Glutamatergic neuron (in vitro differentiated cells): ENCODE measurements around the gene CDH4. TPM values are rescaled to one million over a fixed set of nuclear protein-coding genes. Genes with fewer than 3 reads are reported as not detected.

Source experiments
- DNase-seq: peaks from one replicate; pipeline ENCODE4 v3.0.0; 2022
- H3K27ac Mint-ChIP-seq: one replicate; pipeline ENCODE4 v1.8.0; 2020; ENCODE audit warnings: mild to moderate bottlenecking, mixed read lengths, inconsistent platforms; ENCODE audit not compliant: unreplicated experiment
- H3K27me3 Mint-ChIP-seq: one replicate; pipeline ENCODE4 v1.8.0; 2020; ENCODE audit warnings: mild to moderate bottlenecking, moderate library complexity, mixed read lengths, inconsistent platforms; ENCODE audit not compliant: unreplicated experiment
- H3K36me3 Mint-ChIP-seq: one replicate; pipeline ENCODE4 v1.8.0; 2020; ENCODE audit warnings: mild to moderate bottlenecking, mixed read lengths, inconsistent platforms; ENCODE audit not compliant: unreplicated experiment
- H3K4me1 Mint-ChIP-seq: one replicate; pipeline ENCODE4 v1.8.0; 2020; ENCODE audit warnings: mild to moderate bottlenecking, low read depth, mixed read lengths, inconsistent platforms; ENCODE audit not compliant: unreplicated experiment
- H3K4me3 Mint-ChIP-seq: one replicate; pipeline ENCODE4 v1.8.0; 2020; ENCODE audit warnings: mild to moderate bottlenecking, mixed read lengths, inconsistent platforms; ENCODE audit not compliant: unreplicated experiment
- H3K9me3 Mint-ChIP-seq: one replicate; pipeline ENCODE4 v1.8.0; 2020; ENCODE audit warnings: mild to moderate bottlenecking, moderate library complexity, mixed read lengths, inconsistent platforms; ENCODE audit not compliant: unreplicated experiment
- total RNA-seq: library from RNA; stranded (reverse); fragmentation: NEBNext Ultra II Directional; extraction: Animal tissue kit (Norgen Biotek cat#: 25700); gene quantifications from one replicate; pipeline ENCODE4 v1.2.1, GENCODE V29; 2021; ENCODE audit not compliant: unreplicated experiment
- TF ChIP-seq, protein P1 (sequence below): fragments of 200-600 bp; sonication (generic); IDR thresholded peaks from one replicate; pipeline ENCODE4 v1.5.0; 2021; ENCODE audit not compliant: partially characterized antibody, unreplicated experiment

CDH4 gene
- total RNA-seq, 1 donor from 2014 or later = 1.2 TPM

GRCh38 chr20:61562897-61563504 is 310.9 kb downstream of the CDH4 start:
- peaks cover 8% of the 10 kb centered on the region for H3K36me3 Mint-ChIP-seq
- H3K27ac Mint-ChIP-seq = no peak overlapping the region
- H3K4me3 Mint-ChIP-seq = no peak overlapping the region
- peaks cover 3% of the 10 kb centered on the region for H3K27me3 Mint-ChIP-seq
- peaks cover 5% of the 10 kb centered on the region for H3K4me1 Mint-ChIP-seq
- H3K9me3 Mint-ChIP-seq = no peaks in the 10 kb centered on the region
- no peak for DNase-seq
- TF ChIP-seq, protein P1, sequence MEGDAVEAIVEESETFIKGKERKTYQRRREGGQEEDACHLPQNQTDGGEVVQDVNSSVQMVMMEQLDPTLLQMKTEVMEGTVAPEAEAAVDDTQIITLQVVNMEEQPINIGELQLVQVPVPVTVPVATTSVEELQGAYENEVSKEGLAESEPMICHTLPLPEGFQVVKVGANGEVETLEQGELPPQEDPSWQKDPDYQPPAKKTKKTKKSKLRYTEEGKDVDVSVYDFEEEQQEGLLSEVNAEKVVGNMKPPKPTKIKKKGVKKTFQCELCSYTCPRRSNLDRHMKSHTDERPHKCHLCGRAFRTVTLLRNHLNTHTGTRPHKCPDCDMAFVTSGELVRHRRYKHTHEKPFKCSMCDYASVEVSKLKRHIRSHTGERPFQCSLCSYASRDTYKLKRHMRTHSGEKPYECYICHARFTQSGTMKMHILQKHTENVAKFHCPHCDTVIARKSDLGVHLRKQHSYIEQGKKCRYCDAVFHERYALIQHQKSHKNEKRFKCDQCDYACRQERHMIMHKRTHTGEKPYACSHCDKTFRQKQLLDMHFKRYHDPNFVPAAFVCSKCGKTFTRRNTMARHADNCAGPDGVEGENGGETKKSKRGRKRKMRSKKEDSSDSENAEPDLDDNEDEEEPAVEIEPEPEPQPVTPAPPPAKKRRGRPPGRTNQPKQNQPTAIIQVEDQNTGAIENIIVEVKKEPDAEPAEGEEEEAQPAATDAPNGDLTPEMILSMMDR = no peak

DNA sequence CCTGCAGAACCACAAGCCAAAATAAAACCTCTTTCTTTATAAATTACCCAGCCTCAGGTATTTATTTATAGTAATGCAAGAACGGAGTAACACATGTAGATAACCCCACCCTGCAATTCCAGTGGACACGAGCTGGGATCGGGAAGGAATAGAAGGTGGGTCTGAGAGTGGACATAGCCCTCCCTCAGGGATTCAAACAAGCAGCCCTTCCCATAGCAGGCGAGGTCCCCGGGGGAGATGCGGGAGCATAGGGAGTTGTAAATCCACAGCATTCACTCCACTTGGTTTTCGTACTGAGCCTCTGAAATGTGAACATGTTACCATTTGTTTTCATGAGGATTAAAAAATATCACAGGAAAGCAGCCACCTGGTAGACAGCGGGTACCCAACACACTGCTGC is 312.6 kb downstream of the CDH4 start:
- TF ChIP-seq, protein P1 = no peak
- Mint-ChIP-seq H3K27ac (no peak overlapping the region), H3K9me3 (peaks cover 2% of the 10 kb centered on the region)

GRCh38 chr20:61565791-61566190 is 313.7 kb downstream of the CDH4 start:
- H3K27ac Mint-ChIP-seq = no peak overlapping the region

More for the DNA sequence above, 312.6 kb downstream of the CDH4 start:
- H3K36me3 Mint-ChIP-seq = peaks cover 8% of the 10 kb centered on the region
- H3K4me1 Mint-ChIP-seq = peaks cover 5% of the 10 kb centered on the region
- H3K4me3 Mint-ChIP-seq = no peak overlapping the region
- no peak for DNase-seq
- H3K27me3 Mint-ChIP-seq = peaks cover 5% of the 10 kb centered on the region

GRCh38 chr20:61566691-61567090 is 314.6 kb downstream of the CDH4 start:
- peaks cover 9% of the 10 kb centered on the region for H3K4me1 Mint-ChIP-seq
- TF ChIP-seq, protein P1 = no peak
- H3K27me3 Mint-ChIP-seq = peaks cover 2% of the 10 kb centered on the region
- no peak for DNase-seq
- H3K27ac Mint-ChIP-seq = no peak overlapping the region
- peaks cover 2% of the 10 kb centered on the region for H3K9me3 Mint-ChIP-seq
- peaks cover 8% of the 10 kb centered on the region for H3K36me3 Mint-ChIP-seq
- no peak overlapping the region for H3K4me3 Mint-ChIP-seq

More at GRCh38 chr20:61565791-61566190, 313.7 kb downstream of the CDH4 start:
- no peak overlapping the region for H3K4me3 Mint-ChIP-seq
- H3K27me3 Mint-ChIP-seq = peaks cover 5% of the 10 kb centered on the region
- DNase-seq = no peak
- peaks cover 8% of the 10 kb centered on the region for H3K36me3 Mint-ChIP-seq
- TF ChIP-seq, protein P1 = no peak
- H3K9me3 Mint-ChIP-seq = peaks cover 2% of the 10 kb centered on the region
- H3K4me1 Mint-ChIP-seq = peaks cover 9% of the 10 kb centered on the region

DNA sequence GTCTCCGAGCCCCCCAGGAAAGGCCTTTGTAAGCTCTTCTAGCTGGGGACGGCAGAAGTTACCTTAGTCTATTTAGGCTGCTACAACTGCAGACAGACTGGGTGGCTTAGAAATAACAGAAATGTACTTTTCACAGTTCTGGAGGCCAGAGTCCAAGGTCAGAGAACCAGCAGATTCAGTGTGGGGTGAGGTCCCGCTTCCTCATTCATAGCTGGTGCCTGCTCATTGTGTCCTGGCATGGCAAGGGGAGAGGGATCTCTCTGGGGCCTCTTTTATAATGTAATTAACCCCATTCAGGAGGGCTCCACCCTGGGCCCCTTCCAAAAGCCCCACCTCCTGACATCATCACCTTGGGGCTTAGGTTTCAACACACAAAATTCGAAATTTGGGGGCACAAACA is 315.1 kb downstream of the CDH4 start:
- Mint-ChIP-seq H3K4me3 (no peak overlapping the region), H3K4me1 (peaks cover 9% of the 10 kb centered on the region), H3K9me3 (peaks cover 2% of the 10 kb centered on the region), H3K27ac (no peak overlapping the region), H3K27me3 (peaks cover 2% of the 10 kb centered on the region), H3K36me3 (peaks cover 8% of the 10 kb centered on the region)
- DNase-seq = no peak
- TF ChIP-seq, protein P1 = no peak
